ENCODE measurements around the gene HSPA1L.
"Not testable (repeated sequence)": the region's sequence is repeated elsewhere in the genome, so short reads cannot be mapped to it uniquely, and the experiment has no call there.

The HSPA1L gene

DNA sequence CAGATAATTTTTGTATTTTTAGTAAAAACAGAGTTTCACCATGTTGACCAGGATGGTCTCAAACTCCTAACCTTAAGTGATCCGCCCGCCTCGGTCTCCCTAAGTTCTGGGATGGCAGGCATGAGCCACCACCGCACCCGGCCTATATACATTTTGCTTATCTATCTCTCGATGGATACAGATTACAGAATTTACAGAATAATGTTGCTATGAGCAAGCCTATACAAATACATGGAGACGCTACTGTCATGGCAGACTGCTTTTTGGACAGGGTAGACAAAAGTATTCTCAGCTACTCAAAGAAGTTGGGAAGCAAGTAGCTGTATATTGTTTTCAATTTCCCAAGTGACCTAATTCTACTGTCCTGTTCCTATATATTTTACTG, 1.6 kb downstream of the HSPA1L start:
- no peak for DNase-seq

DNA sequence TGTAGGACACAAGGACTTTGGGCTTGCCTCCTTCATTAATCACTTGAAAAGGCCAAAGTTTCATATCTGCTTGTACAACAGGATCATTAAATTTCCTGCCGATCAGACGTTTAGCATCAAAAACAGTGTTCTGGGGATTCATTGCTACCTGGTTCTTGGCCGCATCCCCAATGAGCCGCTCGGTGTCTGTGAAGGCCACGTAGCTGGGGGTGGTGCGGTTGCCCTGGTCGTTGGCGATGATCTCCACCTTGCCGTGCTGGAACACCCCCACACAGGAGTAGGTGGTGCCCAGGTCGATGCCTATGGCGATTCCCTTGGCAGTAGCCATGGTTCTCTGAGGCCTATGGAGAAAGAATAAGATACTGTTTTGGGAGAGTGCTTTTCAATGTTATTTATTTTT, 3.4 kb downstream of the HSPA1L start:
- no peak for DNase-seq

- not testable (repeated sequence) for DNase-seq
These were observed 6.5 kb downstream of the HSPA1L start for GRCh38 chr6:31808599-31808998.

GRCh38 chr6:31806470-31807272, 8.4 kb downstream of the HSPA1L start, which contains the start of gene LSM2:
Gene LSM2, minus strand, starts transcription at chr6:31806966. Its CDS starts 209 bp downstream, at chr6:31806757.
- DNase-seq = peak; percentile 90 to 93

GRCh38 chr6:31805939-31806469, 9.1 kb downstream of the HSPA1L start:
- no peak for DNase-seq

DNA sequence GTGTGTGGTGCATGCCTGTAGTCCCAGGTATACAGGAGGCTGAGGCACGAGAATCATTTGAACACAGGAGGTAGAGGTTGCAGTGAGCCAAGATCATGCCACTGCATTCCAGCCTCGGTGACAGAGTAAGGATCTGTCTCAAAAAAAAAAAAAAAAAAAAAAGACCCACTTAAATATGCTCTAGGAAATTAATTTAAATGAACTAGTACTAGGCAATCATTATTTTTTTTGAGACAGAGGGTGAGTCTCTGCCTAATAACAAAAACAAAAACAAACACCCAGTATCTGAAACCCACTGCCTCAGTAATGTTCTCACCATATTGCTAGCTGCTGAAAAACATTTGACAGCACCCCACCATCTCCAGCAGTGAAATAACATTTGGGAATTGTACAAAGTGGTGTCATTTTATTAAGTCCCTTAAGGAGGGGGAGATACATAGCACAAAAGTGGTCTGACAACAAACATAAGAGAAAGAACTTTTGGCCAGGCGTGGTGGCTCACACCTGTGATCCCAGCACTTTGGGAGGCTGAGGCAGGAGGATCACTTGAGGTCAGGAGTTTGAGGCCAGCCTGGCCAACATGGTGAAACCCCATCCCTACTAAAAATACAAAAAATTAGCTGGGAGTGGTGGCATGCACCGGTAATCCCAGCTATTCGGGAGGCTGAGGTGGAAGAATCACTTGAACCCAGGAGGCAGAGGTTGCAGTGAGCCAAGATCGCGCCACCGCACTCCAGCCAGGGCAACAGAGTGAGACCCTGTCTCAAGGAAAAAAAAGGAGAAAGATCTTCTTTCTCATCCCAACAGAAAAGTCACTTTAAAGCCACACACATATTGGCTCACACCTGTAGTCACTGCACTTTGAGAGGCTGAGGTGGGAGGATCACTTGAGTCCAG, 13.8 kb downstream of the HSPA1L start:
- not testable (repeated sequence) for DNase-seq

- no peak for DNase-seq
These were observed 15.3 kb downstream of the HSPA1L start for GRCh38 chr6:31799781-31800180.

DNA sequence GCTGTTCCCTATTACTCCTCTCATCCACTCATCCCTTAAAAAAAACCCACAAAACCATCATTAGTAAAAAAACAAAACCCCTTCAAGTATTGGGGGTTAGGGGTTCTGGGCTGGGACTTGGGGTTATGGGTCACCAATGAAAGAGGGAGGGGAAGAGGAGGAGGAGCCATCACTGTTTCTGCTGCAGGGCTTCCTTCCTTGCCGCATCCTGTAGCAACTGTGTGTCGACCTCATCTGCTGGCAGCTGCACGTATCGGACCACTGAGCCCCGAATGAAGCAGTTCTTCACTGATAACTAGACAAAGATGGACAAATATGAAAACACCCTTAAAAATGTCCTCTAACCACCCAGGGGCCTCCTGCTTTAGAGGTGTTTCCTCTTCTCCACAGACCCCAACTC, 17.5 kb downstream of the HSPA1L start:
- DNase-seq = no peak

DNA sequence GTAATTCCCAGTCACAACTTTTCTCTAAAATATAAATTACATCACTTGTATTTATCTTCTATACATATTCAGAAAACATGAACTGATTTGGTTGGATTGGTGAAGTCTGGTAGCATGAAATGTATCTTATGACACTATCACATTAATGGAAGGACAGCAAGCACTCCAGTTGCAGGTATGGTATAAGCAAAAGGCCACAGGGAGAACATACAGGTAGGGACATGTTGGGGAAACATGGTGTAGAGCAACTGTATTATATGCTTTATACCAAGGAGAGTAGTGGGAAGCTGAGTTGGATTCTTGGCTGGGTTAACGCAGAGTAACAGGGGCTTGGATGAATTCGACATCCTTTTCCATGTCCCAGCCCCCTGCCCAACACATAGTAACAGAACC, 18.1 kb downstream of the HSPA1L start:
- DNase-seq = no peak

DNA sequence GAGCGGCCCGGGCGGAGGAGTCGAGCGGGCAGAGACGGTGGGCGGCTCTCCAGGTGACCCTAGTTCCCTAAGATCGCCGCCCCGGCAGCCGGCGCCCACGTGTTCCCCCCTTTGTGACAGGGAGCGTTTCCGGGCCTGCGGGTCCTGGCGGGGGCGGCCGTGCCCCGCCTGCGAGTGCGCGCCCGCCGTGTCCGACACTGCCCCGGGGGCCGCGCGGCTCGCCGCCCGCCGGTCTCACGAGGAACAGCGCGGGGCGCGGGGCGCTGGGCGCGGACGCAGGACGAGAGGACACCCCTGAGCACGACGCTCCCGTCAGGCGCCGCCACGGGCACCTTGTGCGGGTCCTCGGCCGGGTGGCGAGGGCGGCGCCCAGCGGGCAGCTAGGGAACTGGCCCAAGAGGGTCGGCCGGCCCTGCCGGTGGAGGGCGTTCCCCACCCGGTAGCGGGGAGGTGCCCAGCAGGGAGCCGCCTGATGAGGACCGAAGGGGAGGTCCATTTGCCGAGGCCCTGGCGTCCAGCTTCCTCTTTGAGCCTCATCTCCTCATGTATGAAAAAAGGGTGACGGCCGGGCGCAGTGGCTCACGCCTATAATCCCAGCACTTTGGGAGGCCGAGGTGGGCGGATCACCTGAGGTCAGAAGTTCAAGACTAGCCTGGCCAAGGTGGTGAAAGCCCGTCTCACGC, 19.3 kb downstream of the HSPA1L start, which contains the start of gene VARS1:
Gene VARS1 (minus strand): TSS at position 137 of the 683 bp plus-strand sequence. CDS start 535 bp downstream, outside the sequence.
- DNase-seq = peak; percentile 78 to 79

- DNase-seq = peak; percentile 72 to 78
These were observed 20.0 kb downstream of the HSPA1L start for GRCh38 chr6:31794866-31795615.

DNA sequence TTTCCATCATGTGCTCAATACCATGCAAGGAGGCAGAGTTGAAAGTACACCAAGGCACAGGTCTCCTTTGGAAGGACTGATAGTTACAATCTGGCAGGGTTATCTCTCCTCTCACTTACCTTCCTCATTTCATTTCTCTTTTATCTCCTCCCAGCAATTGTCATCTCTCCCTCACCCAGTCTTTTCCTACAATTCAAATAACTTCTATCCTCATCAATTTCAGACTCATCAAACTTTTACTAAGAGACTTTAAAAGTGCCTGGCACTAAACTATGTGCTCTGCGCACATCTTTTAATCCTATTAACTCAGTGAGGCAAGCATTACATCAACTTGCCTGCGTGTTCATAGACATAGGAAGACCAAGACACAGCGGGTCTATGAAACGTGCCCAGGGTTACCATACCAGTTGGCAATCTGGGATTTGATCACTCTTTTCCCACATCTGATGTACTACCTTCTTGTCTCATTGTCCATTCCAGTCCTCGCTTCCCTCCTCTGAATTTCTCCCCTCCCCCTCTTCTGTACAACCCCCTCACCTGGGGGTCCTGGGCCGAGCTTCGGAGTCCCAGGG, 20.7 kb downstream of the HSPA1L start:
- peak; percentile 35 to 57 for DNase-seq

DNA sequence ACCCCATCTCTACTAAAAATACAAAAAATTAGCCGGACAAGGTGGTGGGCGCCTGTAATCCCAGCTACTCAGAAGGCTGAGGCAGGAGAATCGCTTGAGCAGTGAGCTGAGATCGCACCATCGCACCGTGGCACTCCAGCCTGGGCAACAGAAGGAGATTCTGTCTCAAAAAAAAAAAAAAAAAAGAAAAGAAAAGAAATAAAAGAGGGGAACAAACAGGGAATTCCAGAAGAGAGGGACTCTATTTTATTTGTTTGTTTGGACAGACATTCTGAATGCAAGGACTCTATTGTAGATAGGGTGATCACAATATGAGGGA, 21.2 kb downstream of the HSPA1L start:
- not testable (repeated sequence) for DNase-seq

DNA sequence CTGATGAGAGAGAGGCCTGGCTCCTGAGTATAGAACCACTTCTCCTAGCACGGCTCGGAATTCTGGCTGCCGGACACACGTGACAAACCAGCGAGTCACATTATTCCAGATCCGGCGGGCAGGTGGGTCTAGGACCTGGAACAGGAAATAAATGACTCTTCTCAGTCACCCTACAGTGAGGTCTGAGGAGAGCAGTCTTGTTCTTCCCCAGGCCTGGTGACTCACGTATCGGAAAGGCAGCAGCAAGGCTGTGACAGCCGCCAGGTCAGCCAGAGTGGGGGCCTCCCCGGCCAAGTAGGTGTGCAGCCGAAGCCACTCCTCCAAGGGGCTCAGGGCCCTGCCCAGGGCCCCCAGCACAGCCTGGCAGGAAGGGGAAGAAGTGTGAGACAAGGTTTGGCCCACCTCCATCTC, 22.3 kb downstream of the HSPA1L start:
- DNase-seq = no peak

DNA sequence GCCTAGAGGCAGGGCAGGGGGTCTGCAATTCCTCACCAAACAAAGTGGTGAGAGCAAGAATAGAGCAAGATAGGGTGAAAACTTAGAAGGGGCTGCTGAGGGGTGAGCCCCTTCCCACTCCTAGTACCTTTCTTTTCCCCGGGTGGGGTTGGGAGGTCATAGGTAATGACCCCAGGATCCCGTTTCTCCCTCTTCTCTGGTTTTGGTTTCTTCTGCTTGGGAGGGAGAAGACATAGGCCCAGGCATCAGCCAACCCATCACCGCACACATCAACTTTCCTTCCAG, 23.1 kb downstream of the HSPA1L start:
- no peak for DNase-seq

GRCh38 chr6:31791324-31792089, 23.6 kb downstream of the HSPA1L start:
- DNase-seq = peak; percentile 84 to 91

DNA sequence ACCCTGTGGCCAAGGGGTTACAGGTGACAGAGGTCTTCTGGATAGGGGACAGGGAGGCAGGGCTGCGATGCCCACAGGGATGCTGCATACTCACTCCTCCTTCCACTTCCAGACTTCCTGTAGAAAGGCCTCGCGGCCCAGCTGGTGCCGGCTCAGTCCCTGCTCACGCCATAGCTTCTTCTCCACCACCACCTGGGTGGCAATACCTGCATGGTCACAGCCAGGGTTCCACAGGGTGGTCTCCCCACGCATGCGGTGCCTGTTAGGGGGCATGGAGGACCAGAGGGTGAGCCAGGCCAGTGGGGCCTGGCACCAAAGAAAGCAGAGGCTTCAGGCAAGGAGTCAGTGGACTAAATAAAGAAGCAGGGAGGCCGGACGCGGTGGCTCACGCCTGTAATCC, 29.6 kb downstream of the HSPA1L start:
- DNase-seq = no peak

GRCh38 chr6:31784098-31784925, 30.8 kb downstream of the HSPA1L start:
- DNase-seq = no peak

DNA sequence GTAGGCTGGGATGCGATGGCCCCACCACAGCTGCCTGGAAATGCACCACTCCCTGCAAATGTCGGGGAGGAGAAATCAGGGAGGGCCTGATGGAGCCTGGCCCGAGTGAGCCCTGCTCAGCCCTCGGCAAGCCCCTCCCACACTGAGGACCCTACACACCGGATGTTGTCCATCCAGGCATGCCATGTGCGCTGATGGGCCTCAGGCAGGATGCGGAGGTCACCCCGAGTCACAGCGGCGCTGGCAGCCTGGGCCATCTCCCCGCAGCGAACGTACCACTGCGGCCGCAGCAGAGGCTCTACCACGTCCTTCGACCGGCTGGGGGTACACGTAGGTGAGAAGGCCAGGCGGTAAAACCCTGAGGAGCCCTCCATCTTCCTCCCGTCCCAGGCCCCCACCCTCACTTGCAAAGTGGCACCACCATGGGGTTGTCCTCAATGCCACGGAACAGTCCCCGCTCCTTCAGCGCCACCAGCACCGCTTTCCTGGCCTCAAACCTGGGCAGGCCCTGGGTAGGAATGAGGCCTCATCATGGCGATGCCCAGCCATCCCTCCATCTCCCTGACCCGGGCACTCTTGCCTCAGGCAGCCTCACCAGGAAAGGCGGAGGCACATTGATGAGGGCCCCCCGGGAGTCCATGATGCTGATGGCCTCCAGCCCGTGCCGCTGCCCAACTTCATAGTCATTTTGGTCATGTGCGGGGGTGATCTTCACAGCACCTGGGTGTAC, 32.8 kb downstream of the HSPA1L start:
- DNase-seq = no peak

Measured in Kasumi-1 (cell line).